Common myeloid progenitor, CD34-positive (primary cell): ENCODE results near the gene USP21.

Experiments
- CTCF ChIA-PET: fragments of 350-600 bp; sonication (Branson Sonifier 250); formaldehyde crosslinking; loops from one replicate; lab custom pipeline; 2021; ENCODE audit warnings: antibody characterized with exemption; lab: Charles Lee
- POLR2A ChIA-PET: fragments of 350-600 bp; sonication (Branson Sonifier 250); formaldehyde crosslinking; loops from one replicate; lab custom pipeline; 2021; ENCODE audit warnings: antibody characterized with exemption; lab: Charles Lee
- DNase-seq, 3 donors: peaks; one replicate each; pipeline versions ENCODE4 v3.0.0 to v3.0.0-alpha.2; 2013
- H3K27ac ChIP-seq, 2 experiments: 1 replicate in 1 of 2; 2 replicates in 1 of 2; pipeline ENCODE4 v1.7.0; 2013; ENCODE audit warnings: inconsistent platforms in 2 of 2, low read length in 2 of 2, mild to moderate bottlenecking in 2 of 2, low read depth in 1 of 2, moderate library complexity in 1 of 2; ENCODE audit not compliant: severe bottlenecking in 2 of 2, insufficient read depth in 1 of 2, poor library complexity in 1 of 2
- H3K27me3 ChIP-seq, 5 experiments: replicated peaks in 2 of 5; 1 replicate in 3 of 5; 2 replicates in 2 of 5; pipeline versions ENCODE4 v1.6.1 to v1.7.0; 2013; ENCODE audit warnings: low read length in 4 of 5, mild to moderate bottlenecking in 2 of 5, moderate library complexity in 2 of 5, inconsistent platforms in 1 of 5; ENCODE audit not compliant: insufficient read depth in 5 of 5, control insufficient read depth in 4 of 5
- H3K36me3 ChIP-seq, 4 experiments: 1 replicate in 2 of 4; 2 replicates in 2 of 4; pipeline versions ENCODE4 v1.6.1 to v1.7.0; 2013; ENCODE audit warnings: low read length in 3 of 4, control low read depth in 1 of 4, mild to moderate bottlenecking in 1 of 4; ENCODE audit not compliant: control insufficient read depth in 4 of 4, insufficient read depth in 4 of 4
- H3K4me1 ChIP-seq, 4 experiments: 1 replicate in 3 of 4; 2 replicates in 1 of 4; pipeline versions ENCODE4 v1.6.1 to v1.7.1; 2013; ENCODE audit warnings: low read length in 3 of 4, mild to moderate bottlenecking in 3 of 4, control low read depth in 1 of 4, inconsistent platforms in 1 of 4, moderate library complexity in 1 of 4; ENCODE audit not compliant: control insufficient read depth in 4 of 4, insufficient read depth in 4 of 4; ENCODE audit errors: control extremely low read depth in 1 of 4
- H3K4me3 ChIP-seq, 7 experiments: 1 replicate in 4 of 7; 2 replicates in 3 of 7; pipeline versions ENCODE4 v1.5.1 to v1.7.0; 2013; ENCODE audit warnings: mild to moderate bottlenecking in 7 of 7, low read length in 6 of 7, moderate library complexity in 6 of 7, inconsistent platforms in 2 of 7, low read depth in 2 of 7, control low read depth in 1 of 7; ENCODE audit not compliant: insufficient read depth in 4 of 7, control insufficient read depth in 1 of 7; ENCODE audit errors: extremely low read depth in 1 of 7
- H3K9me3 ChIP-seq, 5 experiments: 1 replicate in 4 of 5; 2 replicates in 1 of 5; pipeline versions ENCODE4 v1.6.1 to v1.7.1; 2013; ENCODE audit warnings: low read length in 4 of 5, mild to moderate bottlenecking in 2 of 5, inconsistent platforms in 1 of 5, low read depth in 1 of 5, moderate library complexity in 1 of 5; ENCODE audit not compliant: control insufficient read depth in 4 of 5, insufficient read depth in 2 of 5; ENCODE audit errors: control extremely low read depth in 1 of 5
- WGBS: methylation state at CpG from one replicate; pipeline ENCODE4 v1.1.5; 2013; ENCODE audit not compliant: insufficient coverage; 5-methylcytosine and 5-hydroxymethylcytosine counted together

USP21 gene

DNA sequence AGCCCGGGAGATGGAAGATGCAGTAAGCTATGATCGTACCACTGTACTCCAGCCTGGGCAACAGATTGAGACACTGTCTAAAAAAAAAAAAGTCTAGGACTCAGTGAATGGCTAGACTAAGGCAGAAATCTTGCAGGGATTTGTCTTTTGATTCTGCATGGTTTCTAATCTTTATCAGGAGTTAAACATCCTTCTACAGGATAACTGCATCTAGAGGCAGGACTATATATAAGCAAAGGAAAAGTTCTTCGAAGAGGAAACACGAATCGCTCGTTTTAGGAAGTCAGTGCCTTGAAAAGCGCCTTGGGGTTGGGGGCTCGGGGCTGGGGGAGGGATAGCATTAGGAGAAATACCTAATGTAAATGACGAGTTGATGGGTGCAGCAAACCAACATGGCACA, 6.1 kb upstream of the USP21 start:
- H3K36me3 ChIP-seq, result peaks cover 7 to 12% (median 11%) of the 10 kb centered on the region in 4 experiments
- POLR2A ChIA-PET, result interaction anchor here (0.8 to 1.4 kb wide), 2 partner anchors 13 to 56 kb away, joined by 5 to 6 read pairs; partner anchors contain the start of gene PPOX
- H3K4me1 ChIP-seq, result peaks cover 2 to 15% (median 13%) of the 10 kb centered on the region in 4 experiments
- H3K27me3 ChIP-seq, result no peaks in the 10 kb centered on the region
- peak in 1 of 3 donors; percentile 29 for DNase-seq
- peak overlapping the region in 6 of 7 experiments; percentile 77 to 99 (median 96) for H3K4me3 ChIP-seq
- H3K27ac ChIP-seq, result peak overlapping the region; percentile 98
- 62% methylated on average over 2 of the region's 9 CpGs for WGBS
- no peaks in the 10 kb centered on the region for H3K9me3 ChIP-seq
- CTCF ChIA-PET, result interaction anchor here (0.9 to 5.5 kb wide), 4 partner anchors 16 to 82 kb away, joined by 3 to 29 read pairs (median 4); partner anchors contain the start of gene DEDD

DNA sequence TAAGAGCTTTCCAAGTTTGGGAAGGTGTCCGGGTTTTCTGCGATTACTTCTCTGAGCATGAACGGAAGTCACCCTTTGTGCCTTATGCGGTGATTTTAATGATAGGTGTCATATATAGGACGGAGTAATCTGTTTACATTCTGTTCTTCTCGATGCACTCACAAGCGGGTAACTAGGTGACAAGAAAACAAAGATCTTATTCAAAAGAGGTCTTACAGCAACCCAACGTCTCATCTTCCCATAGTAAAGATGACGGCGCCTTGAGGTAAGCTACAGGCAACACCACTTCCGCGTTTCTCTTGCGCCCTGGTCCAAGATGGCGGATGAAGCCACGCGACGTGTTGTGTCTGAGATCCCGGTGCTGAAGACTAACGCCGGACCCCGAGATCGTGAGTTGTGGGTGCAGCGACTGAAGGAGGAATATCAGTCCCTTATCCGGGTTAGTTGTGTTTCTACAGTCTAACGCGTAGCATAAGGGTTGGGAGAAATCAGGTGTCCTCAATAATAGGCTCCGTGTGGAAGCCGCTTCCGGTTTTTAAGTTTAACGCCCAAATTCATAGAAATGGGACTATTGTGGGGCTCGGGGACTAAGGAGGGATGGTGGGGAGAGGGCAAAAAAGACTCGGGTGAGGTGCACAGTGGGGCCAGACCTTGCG, 5.5 kb upstream of the USP21 start, which contains the start of gene UFC1:
TSS of gene UFC1 (plus strand) at position 297 of the 656 bp plus-strand sequence. CDS start at position 317, 20 bp downstream.
- CTCF ChIA-PET, result interaction anchor here (0.6 to 5.5 kb wide), 7 partner anchors 11 to 111 kb away, joined by 3 to 29 read pairs (median 4); partner anchors contain the start of genes DEDD and PPOX
- WGBS, result 0% methylated on average over 26 of the region's 33 CpGs

DNA sequence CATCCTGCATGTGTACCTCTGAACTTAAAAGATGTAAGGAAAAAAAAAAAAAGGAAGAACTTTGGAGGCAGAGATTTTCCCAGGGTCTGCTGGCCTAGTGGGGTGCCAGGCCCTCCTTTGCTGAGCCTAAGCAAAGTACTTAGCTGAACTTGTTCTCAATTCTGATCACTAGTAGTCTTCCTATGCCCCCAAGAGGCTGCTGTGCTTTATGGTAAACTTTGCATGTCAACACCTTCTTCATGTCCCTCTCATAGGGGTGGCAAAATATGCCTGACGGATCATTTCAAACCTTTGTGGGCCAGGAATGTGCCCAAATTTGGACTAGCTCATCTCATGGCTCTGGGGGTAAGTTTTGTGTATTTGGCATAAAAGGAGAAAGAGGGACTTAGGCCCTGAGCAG, 1.4 kb upstream of the USP21 start:
- H3K36me3 ChIP-seq, result peaks cover 8 to 45% (median 17%) of the 10 kb centered on the region in 4 experiments
- peaks cover 2 to 37% (median 32%) of the 10 kb centered on the region in 4 experiments for H3K4me1 ChIP-seq
- POLR2A ChIA-PET, result no interaction called here
- no peak overlapping the region for H3K27ac ChIP-seq
- no peak overlapping the region for H3K4me3 ChIP-seq
- no peaks in the 10 kb centered on the region for H3K9me3 ChIP-seq
- CTCF ChIA-PET, result interaction anchor here (0.6 to 3.2 kb wide), 15 partner anchors 9 to 224 kb away, joined by 3 to 14 read pairs (median 5); partner anchors contain the start of genes ARHGAP30, B4GALT3, KLHDC9 and NIT1
- no peaks in the 10 kb centered on the region for H3K27me3 ChIP-seq
- WGBS, result 100% methylated on average over 1 of the region's 1 CpG
- peak in 1 of 3 donors; percentile 17 for DNase-seq

More for the DNA sequence above, 5.5 kb upstream of the USP21 start, which contains the start of gene UFC1:
- H3K4me3 ChIP-seq, result peak within 1 kb of the TSS; percentile 63 to 99 (median 96)
- H3K36me3 ChIP-seq, result peaks cover 8 to 19% (median 13%) of the 10 kb centered on the region in 4 experiments
- POLR2A ChIA-PET, result interaction anchor here (0.8 to 1.4 kb wide), 2 partner anchors 12 to 56 kb away, joined by 5 to 6 read pairs; partner anchors contain the start of gene PPOX
- H3K27me3 ChIP-seq, result no peaks in the 10 kb centered on the region
- peak within 1 kb of the TSS; percentile 98 for H3K27ac ChIP-seq
- no peaks in the 10 kb centered on the region for H3K9me3 ChIP-seq
- DNase-seq, result peak; percentile 94 to 97 (median 95)
- peaks cover 2 to 18% (median 17%) of the 10 kb centered on the region in 4 experiments for H3K4me1 ChIP-seq

DNA sequence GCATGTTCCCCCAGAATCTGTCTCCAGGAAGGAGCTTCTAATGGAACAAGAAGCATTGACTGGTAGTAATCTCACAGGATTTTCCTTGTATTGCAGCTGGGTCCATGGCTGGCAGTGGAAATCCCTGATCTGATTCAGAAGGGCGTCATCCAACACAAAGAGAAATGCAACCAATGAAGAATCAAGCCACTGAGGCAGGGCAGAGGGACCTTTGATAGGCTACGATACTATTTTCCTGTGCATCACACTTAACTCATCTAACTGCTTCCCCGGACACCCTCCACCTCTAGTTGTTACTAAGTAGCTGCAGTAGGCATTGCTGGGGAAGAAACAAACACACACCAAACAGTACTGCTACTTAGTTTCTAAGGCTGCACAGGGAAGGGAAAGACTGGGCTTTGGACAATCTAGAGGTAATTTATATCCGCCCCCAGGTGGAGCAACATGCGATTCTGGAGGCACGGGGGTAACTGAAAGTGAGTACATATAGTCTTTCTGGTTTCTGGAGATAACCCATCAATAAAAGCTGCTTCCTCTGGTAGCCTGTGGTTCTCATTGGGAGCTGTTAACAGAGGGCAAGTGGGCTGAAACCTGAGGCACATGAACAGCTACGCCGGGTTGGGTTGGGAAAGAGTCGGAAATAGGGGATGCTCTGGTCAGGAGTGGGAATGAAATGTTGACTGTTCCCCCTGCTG, 837 bp upstream of the USP21 start:
- ChIA-PET POLR2A (interaction anchor here (0.6 kb wide), 1 partner anchor 64 kb away, joined by 3 read pairs; no protein-coding TSS in a partner anchor), CTCF (interaction anchor here (0.6 to 3.2 kb wide), 15 partner anchors 8 to 224 kb away, joined by 3 to 14 read pairs (median 5); partner anchors contain the start of genes ARHGAP30, B4GALT3, KLHDC9 and NIT1)
- peaks cover 8 to 50% (median 21%) of the 10 kb centered on the region in 4 experiments for H3K36me3 ChIP-seq
- H3K9me3 ChIP-seq, result no peaks in the 10 kb centered on the region
- no peaks in the 10 kb centered on the region for H3K27me3 ChIP-seq
- peak overlapping the region; percentile 84 to 90 for H3K27ac ChIP-seq
- 53% methylated on average over 8 of the region's 9 CpGs for WGBS
- peak in 2 of 3 donors; percentile 55 to 66 for DNase-seq
- H3K4me3 ChIP-seq, result peak overlapping the region in 5 of 7 experiments; percentile 81 to 95 (median 89)
- peaks cover 2 to 34% (median 29%) of the 10 kb centered on the region in 4 experiments for H3K4me1 ChIP-seq

DNA sequence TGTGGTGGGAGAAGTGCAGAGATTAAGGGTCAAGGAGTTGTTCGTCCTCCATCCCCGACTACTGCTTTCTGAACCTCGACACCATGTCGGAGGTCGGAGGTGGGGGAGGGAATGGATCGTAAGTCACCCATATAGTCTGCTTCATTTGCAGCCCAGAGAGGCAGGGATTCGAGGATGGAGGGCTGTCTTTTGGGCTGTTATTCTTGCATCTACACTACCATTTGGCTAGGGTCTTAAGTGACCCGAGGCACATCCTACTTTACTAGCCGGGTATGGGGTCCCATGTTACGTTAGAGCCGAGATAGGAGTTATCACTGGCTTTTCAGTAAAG, 578 bp downstream of the USP21 start:
- DNase-seq, result peak in 1 of 3 donors; percentile 27
- peak overlapping the region; percentile 59 to 95 (median 87) for H3K4me3 ChIP-seq
- 2% methylated on average over 9 of the region's 11 CpGs for WGBS
- H3K36me3 ChIP-seq, result peaks cover 8 to 62% (median 32%) of the 10 kb centered on the region in 4 experiments
- H3K27me3 ChIP-seq, result no peaks in the 10 kb centered on the region
- H3K9me3 ChIP-seq, result no peaks in the 10 kb centered on the region
- ChIA-PET CTCF (no interaction called here), POLR2A (no interaction called here)
- H3K4me1 ChIP-seq, result peaks cover 2 to 30% (median 24%) of the 10 kb centered on the region in 4 experiments
- peak overlapping the region; percentile 84 to 90 for H3K27ac ChIP-seq

DNA sequence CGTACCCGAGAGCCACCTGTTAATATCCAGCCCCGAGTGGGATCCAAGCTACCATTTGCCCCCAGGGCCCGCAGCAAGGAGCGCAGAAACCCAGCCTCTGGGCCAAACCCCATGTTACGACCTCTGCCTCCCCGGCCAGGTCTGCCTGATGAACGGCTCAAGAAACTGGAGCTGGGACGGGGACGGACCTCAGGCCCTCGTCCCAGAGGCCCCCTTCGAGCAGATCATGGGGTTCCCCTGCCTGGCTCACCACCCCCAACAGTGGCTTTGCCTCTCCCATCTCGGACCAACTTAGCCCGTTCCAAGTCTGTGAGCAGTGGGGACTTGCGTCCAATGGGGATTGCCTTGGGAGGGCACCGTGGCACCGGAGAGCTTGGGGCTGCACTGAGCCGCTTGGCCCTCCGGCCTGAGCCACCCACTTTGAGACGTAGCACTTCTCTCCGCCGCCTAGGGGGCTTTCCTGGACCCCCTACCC, 1.4 kb downstream of the USP21 start:
- no peaks in the 10 kb centered on the region for H3K9me3 ChIP-seq
- H3K4me3 ChIP-seq, result no peak overlapping the region
- peak overlapping the region in 1 of 2 experiments; percentile 90 for H3K27ac ChIP-seq
- H3K36me3 ChIP-seq, result peaks cover 8 to 66% (median 33%) of the 10 kb centered on the region in 4 experiments
- ChIA-PET CTCF (no interaction called here), POLR2A (no interaction called here)
- 98% methylated on average over 22 of the region's 22 CpGs for WGBS
- no peaks in the 10 kb centered on the region for H3K27me3 ChIP-seq
- H3K4me1 ChIP-seq, result peaks cover 0 to 33% (median 27%) of the 10 kb centered on the region in 4 experiments
- DNase-seq, result no peak
